Adrenal gland (tissue), 5 donors: Measurements from ENCODE around the gene ATRAID.

ENCODE experiments used
- CTCF ChIP-seq, 6 experiments: fragments of 450-650 bp in 4 of 6; fragments of 200-600 bp in 2 of 6; sonication (generic) in 1 of 6; IDR thresholded peaks; 1 replicate in 5 of 6; 2 replicates in 1 of 6; pipeline versions ENCODE4 v1.5.1 to v1.8.0; 2016 to 2021; ENCODE audit warnings: antibody characterized with exemption in 6 of 6, mild to moderate bottlenecking in 2 of 6, moderate library complexity in 1 of 6
- POLR2A ChIP-seq, 2 donors: fragments of 450-650 bp; IDR thresholded peaks; one replicate each; pipeline ENCODE4 v1.6.1; 2017; ENCODE audit warnings: antibody characterized with exemption in 2 of 2, mild to moderate bottlenecking in 2 of 2, moderate library complexity in 1 of 2
- donor health status: DM: no; HTN: no; CAD: no.

- TF ChIP-seq CTCF (IDR thresholded peaks at IDR 0.05) (no peak), POLR2A (IDR thresholded peaks at IDR 0.05) (no peak)
Measured at GRCh38 chr2:27216416-27217137, 4.7 kb downstream of the ATRAID start.
